Activated T-cell treated with anti-CD3 and anti-CD28 coated beads, Interleukin-2, amount 50 U/mL, for 24 hours (primary cell): Measurements from ENCODE around the gene LARGE1.
A peak's percentile ranks its signal among the peaks of the same experiment; 100 is the strongest.

Experiments
- DNase-seq: peaks from one replicate; pipeline ENCODE4 v3.0.0-alpha.2; 2020
- H3K27ac Mint-ChIP-seq: 2 replicates; pipeline ENCODE4 v1.8.0; 2020; ENCODE audit warnings: mild to moderate bottlenecking, mixed read lengths
- H3K27me3 Mint-ChIP-seq: 2 replicates; pipeline ENCODE4 v1.8.0; 2020; ENCODE audit warnings: mixed read lengths
- H3K36me3 Mint-ChIP-seq: 2 replicates; pipeline ENCODE4 v1.8.0; 2020; ENCODE audit warnings: low read depth, mixed read lengths
- H3K4me1 Mint-ChIP-seq: 2 replicates; pipeline ENCODE4 v1.8.0; 2020; ENCODE audit warnings: low read depth, mixed read lengths
- H3K4me3 Mint-ChIP-seq: 2 replicates; pipeline ENCODE4 v1.8.0; 2020; ENCODE audit warnings: mild to moderate bottlenecking, moderate library complexity, mixed read lengths
- H3K9me3 Mint-ChIP-seq: 2 replicates; pipeline ENCODE4 v1.8.0; 2020; ENCODE audit warnings: mixed read lengths

Gene LARGE1

DNA sequence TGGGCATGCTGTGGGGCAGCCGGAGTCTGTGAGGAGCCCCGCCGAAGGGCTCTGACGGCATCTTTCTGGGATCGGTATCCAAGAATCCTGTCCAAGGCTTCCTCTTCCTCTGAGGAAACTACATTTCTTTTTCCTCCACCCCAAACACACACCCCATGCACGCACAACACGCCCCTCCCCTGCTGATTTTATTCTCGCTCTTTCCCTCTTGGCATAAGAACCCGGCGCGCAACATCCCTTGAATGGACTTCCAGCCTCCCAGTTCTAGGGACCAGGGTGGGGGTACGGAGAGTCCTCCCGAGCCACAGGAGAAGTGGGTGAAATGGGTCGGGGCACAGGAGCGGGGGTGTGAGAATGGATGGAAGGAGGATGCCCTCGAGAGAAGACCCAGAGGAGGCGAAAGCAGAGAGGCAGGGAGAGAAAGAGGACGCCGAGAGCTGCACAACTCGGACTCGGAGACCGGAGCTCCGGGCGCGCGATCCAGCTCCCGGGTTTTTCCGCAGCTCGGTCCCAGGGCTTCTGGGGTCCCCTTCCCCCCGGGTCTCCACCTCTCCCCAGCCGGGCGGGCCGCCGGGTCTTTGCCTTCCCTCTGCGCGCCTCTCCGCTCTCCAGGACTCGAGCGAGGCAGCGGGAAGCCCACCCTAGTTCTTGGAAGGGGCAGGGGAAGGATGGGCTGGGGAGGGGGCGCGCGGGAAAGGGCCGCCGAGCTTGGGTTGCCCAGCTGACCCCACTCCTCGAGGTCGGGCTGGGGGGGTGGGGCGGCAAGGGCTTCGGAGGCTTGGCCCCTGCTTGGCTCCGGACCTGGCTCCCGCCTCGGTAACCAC, 1.5 kb upstream of the LARGE1 start:
- Mint-ChIP-seq H3K27me3 (peaks cover 73% of the 10 kb centered on the region), H3K27ac (no peak overlapping the region)

GRCh38 chr22:33920927-33921524, 750 bp upstream of the LARGE1 start:
- peak overlapping the region; percentile 60 for H3K4me3 Mint-ChIP-seq
- no peak overlapping the region for H3K27ac Mint-ChIP-seq
- peaks cover 20% of the 10 kb centered on the region for H3K4me1 Mint-ChIP-seq
- peak; percentile 90 for DNase-seq
- H3K27me3 Mint-ChIP-seq, result peaks cover 79% of the 10 kb centered on the region
- no peaks in the 10 kb centered on the region for H3K9me3 Mint-ChIP-seq
- no peaks in the 10 kb centered on the region for H3K36me3 Mint-ChIP-seq

More for the DNA sequence above, 1.5 kb upstream of the LARGE1 start:
- Mint-ChIP-seq H3K4me1 (peaks cover 20% of the 10 kb centered on the region), H3K4me3 (peak overlapping the region; percentile 60), H3K9me3 (no peaks in the 10 kb centered on the region), H3K36me3 (no peaks in the 10 kb centered on the region)
- DNase-seq, result peak; percentile 44

DNA sequence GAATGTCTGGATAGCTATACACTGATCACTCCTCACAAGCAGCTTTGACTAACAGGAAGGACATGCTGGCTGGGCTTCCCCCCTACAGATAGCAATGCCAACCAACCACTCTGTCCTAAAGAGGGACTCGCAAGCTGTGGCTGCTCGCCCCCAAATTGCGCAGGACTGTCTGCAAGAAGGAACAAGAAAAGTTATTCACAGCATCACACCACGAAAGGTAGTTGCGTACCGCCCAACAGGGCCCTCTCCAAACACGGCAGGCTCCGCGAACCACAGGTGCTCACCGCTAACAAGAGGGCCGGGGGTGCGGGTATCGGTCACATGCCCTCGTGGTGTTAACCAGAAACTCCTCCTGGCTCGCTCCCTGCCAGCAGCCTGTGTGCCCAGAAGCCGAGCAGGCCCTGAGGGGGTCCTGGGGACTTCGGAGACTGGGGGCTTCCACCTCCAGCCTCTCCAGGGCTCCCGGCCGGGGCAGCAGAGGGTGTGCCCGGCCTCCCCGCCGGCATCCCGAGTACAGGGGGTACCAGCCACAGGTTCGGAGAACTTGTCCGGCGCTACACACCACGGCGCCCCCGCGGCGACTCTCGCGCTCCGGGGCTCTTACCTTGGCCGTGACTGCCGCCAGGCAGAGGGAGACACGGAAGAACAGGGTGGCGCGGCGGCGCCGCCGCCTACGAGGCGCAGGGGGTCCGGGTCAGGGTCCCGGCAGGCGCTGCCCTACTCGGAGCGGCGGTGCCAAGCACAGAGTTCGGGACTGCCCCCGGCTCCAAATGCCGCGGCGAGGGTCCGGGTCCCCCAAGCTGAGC, 682 bp downstream of the LARGE1 start:
- Mint-ChIP-seq H3K27me3 (peaks cover 68% of the 10 kb centered on the region), H3K36me3 (no peaks in the 10 kb centered on the region), H3K4me3 (peak overlapping the region; percentile 27), H3K27ac (no peak overlapping the region), H3K9me3 (no peaks in the 10 kb centered on the region), H3K4me1 (peaks cover 20% of the 10 kb centered on the region)
- peak; percentile 39 for DNase-seq

DNA sequence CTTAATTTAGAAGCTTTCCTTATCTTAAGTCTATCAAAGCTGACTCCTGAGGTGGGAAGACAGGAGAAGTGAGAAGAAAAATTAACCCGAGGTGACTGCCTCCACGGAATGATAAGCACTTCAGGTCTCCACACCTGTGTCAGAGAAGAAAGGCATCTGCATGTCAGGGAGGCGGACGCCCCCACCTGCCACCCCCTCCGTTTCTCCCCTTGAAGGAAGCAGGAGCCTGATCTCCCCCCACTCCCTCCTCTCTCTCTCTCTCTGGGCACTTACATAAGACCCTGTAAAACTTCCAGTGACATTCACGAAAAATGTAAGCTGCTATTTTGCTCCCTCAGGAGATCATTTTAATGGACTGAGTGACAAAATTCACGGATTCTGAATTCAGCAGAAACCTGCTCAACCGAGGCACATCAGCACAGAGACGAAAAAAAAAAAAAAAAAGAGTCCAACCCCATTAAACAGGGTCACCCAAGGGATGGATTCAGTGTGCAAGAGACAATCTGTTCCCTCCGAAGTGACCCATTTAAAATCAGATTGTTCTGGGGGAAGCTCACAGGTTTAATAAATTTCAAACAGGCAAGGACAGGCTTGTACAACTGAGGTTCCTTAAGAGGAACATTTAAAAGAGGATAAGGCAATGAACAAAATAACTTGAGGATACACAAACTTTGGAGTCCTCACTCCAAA, 1.5 kb downstream of the LARGE1 start:
- Mint-ChIP-seq H3K4me3 (peak overlapping the region; percentile 27), H3K36me3 (no peaks in the 10 kb centered on the region), H3K27me3 (peaks cover 65% of the 10 kb centered on the region)

GRCh38 chr22:33917744-33918406, 2.4 kb downstream of the LARGE1 start:
- H3K4me3 Mint-ChIP-seq, result no peak overlapping the region
- DNase-seq, result no peak
- H3K27ac Mint-ChIP-seq, result no peak overlapping the region
- H3K27me3 Mint-ChIP-seq, result peaks cover 55% of the 10 kb centered on the region
- no peaks in the 10 kb centered on the region for H3K36me3 Mint-ChIP-seq
- H3K9me3 Mint-ChIP-seq, result no peaks in the 10 kb centered on the region
- H3K4me1 Mint-ChIP-seq, result peaks cover 17% of the 10 kb centered on the region

More for the DNA sequence above, 1.5 kb downstream of the LARGE1 start:
- no peaks in the 10 kb centered on the region for H3K9me3 Mint-ChIP-seq
- no peak overlapping the region for H3K27ac Mint-ChIP-seq
- H3K4me1 Mint-ChIP-seq, result peaks cover 20% of the 10 kb centered on the region
- DNase-seq, result no peak

DNA sequence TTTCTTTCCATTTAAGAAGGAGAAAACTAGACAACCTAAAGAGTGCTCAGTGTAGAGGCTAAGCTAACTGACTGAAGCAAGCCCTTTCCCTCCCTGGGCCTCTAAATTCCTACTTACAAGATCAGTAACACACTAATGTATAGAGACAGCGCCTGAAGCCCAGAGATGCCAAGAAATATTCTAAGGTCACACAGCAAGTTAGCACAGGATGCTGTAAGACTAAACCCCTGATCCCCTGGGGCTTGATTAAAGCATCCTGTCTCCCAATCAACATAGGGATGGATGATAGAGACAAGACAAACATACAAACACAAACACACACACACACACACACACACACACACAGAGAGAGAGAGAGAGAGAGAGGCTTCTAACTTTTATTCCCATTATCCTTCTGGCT, 5.6 kb downstream of the LARGE1 start:
- H3K4me3 Mint-ChIP-seq, result no peak overlapping the region
- peaks cover 4% of the 10 kb centered on the region for H3K4me1 Mint-ChIP-seq
- no peaks in the 10 kb centered on the region for H3K9me3 Mint-ChIP-seq
- no peak overlapping the region for H3K27ac Mint-ChIP-seq
- no peak for DNase-seq
- no peaks in the 10 kb centered on the region for H3K36me3 Mint-ChIP-seq
- peaks cover 50% of the 10 kb centered on the region for H3K27me3 Mint-ChIP-seq

- Mint-ChIP-seq H3K4me3 (no peak overlapping the region), H3K27ac (no peak overlapping the region), H3K9me3 (no peaks in the 10 kb centered on the region), H3K4me1 (peaks cover 1% of the 10 kb centered on the region), H3K27me3 (peaks cover 45% of the 10 kb centered on the region), H3K36me3 (no peaks in the 10 kb centered on the region)
- DNase-seq, result no peak
Observed at GRCh38 chr22:33914131-33914530, 6.1 kb downstream of the LARGE1 start.

- Mint-ChIP-seq H3K27me3 (peaks cover 36% of the 10 kb centered on the region), H3K9me3 (no peaks in the 10 kb centered on the region), H3K36me3 (no peaks in the 10 kb centered on the region), H3K4me1 (no peaks in the 10 kb centered on the region), H3K4me3 (no peak overlapping the region), H3K27ac (no peak overlapping the region)
- DNase-seq, result no peak
Observed at GRCh38 chr22:33913188-33913587, 7.1 kb downstream of the LARGE1 start.

GRCh38 chr22:33909911-33910310, 10.4 kb downstream of the LARGE1 start:
- Mint-ChIP-seq H3K4me3 (no peak overlapping the region), H3K9me3 (no peaks in the 10 kb centered on the region), H3K36me3 (no peaks in the 10 kb centered on the region), H3K4me1 (no peaks in the 10 kb centered on the region), H3K27ac (no peak overlapping the region), H3K27me3 (peaks cover 14% of the 10 kb centered on the region)
- no peak for DNase-seq

- no peaks in the 10 kb centered on the region for H3K36me3 Mint-ChIP-seq
- H3K27ac Mint-ChIP-seq, result no peak overlapping the region
- H3K9me3 Mint-ChIP-seq, result no peaks in the 10 kb centered on the region
- no peak overlapping the region for H3K4me3 Mint-ChIP-seq
- H3K4me1 Mint-ChIP-seq, result no peaks in the 10 kb centered on the region
- no peak for DNase-seq
- H3K27me3 Mint-ChIP-seq, result peaks cover 10% of the 10 kb centered on the region
Observed at GRCh38 chr22:33909075-33909458, 11.2 kb downstream of the LARGE1 start.

DNA sequence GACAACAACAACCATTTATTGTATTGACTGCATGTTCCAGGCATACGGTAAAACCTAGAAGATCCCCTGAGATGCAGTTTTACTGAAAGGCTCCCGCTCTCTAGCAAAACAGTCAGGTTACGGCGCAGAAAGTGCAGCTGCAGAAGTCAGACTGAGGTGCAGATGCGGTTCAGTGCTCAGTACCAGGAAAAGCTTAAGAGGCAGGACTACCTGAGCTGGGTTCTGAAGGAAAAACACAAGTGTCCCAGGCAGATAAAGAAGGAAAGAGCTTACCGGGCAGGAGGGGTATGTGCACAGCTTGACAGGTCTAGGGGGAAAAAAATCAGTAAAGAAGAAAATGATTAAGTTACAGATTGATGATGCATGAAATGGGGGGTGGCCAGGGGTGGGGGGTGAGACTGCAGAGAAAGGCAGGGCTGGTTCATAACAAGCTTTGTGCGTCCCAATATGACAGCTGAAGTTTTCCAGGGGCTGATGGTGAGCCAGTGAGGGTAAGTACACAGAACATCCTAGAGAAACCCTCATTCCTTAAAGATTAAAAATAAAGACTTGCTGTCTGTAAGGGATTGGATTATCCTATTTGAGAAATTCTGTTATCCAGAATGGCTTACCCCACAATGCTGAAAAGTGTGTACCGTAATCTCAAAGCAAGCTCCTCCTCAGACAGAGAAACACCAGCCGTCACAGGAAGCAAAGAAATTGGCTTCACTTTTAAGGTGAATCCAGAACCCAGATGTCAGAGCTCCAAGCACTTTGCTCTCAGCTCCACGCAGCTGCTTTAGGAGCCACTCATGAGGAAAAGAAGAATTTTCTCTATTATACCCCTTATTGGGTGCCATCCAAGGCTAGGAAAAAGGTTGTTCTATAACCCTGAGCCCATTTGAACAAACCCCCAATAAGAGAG, 11.9 kb downstream of the LARGE1 start:
- DNase-seq, result no peak
- Mint-ChIP-seq H3K4me3 (no peak overlapping the region), H3K36me3 (no peaks in the 10 kb centered on the region), H3K4me1 (no peaks in the 10 kb centered on the region), H3K27me3 (peaks cover 8% of the 10 kb centered on the region), H3K27ac (no peak overlapping the region), H3K9me3 (no peaks in the 10 kb centered on the region)

GRCh38 chr22:33906954-33907353, 13.3 kb downstream of the LARGE1 start:
- Mint-ChIP-seq H3K4me3 (no peak overlapping the region), H3K27me3 (peaks cover 4% of the 10 kb centered on the region), H3K4me1 (no peaks in the 10 kb centered on the region), H3K27ac (no peak overlapping the region), H3K9me3 (no peaks in the 10 kb centered on the region), H3K36me3 (no peaks in the 10 kb centered on the region)
- no peak for DNase-seq

DNA sequence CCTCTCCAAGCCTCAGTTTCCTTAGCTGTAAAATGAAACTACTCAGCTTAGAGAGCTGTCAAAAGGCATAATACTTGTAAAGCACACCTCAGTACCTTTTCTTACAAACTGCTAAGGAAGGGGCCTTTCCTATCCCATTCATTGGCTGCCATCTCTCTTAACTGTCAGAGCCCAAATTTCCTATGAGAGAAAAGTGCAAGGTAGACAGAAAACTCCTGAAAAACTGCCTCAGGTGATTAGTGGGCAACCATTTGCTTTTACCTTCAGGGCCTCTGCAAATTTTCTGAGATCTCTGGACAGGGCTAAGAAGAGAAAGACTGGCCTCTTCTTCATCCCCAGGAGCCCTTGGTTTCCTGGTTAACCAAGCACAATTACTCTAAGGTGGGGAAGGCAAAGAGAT, 13.8 kb downstream of the LARGE1 start:
- Mint-ChIP-seq H3K36me3 (no peaks in the 10 kb centered on the region), H3K27me3 (no peaks in the 10 kb centered on the region), H3K4me3 (no peak overlapping the region), H3K9me3 (no peaks in the 10 kb centered on the region), H3K27ac (no peak overlapping the region), H3K4me1 (no peaks in the 10 kb centered on the region)
- DNase-seq, result no peak
